ENCODE data around the gene MSI2. TPM values are rescaled to one million over a fixed set of nuclear protein-coding genes. Genes with fewer than 3 reads are reported as not detected.

The MSI2 gene
- polyA plus RNA-seq, 1 experiment, result 9.2 TPM

DNA sequence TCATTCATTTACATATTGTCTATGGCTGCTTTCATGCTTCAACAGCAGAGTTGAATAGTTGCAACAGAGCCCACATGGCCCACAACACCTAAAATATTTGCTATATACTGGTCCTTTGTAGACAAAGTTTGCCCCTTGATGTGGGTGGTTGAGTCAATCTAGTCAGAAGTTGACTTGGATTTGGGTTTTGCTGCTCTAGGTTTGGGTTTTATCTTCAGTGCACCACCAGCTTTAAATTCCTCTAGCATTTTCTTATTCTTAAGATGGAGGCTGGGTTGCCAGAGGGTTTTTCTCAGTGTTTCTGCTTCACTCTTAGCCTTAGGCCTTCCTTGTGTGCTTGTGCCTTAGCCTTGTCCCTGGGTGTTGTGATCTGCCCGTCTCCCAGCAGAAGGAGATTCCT, 437.7 kb downstream of the MSI2 start:
- POLR2A ChIA-PET, result no interaction called here
- Histone ChIP-seq H3K27me3 (ENCODE audit: control insufficient read depth, insufficient read depth, low read length) (peaks cover 4% of the 10 kb centered on the region; the same call in 1 of the 2 replicates), H3K4me3 (ENCODE audit: low read depth, low read length) (no peak overlapping the region), H3K36me3 (ENCODE audit: control insufficient read depth, insufficient read depth, low read length) (no peaks in the 10 kb centered on the region)
- no peak for DNase-seq (ENCODE audit: low read depth)
- CTCF ChIA-PET, result interaction anchor here (0.7 to 1.3 kb wide), 3 partner anchors 16 to 88 kb away, joined by 3 to 4 read pairs (median 3); no protein-coding TSS in a partner anchor
- TF ChIP-seq, protein P1, sequence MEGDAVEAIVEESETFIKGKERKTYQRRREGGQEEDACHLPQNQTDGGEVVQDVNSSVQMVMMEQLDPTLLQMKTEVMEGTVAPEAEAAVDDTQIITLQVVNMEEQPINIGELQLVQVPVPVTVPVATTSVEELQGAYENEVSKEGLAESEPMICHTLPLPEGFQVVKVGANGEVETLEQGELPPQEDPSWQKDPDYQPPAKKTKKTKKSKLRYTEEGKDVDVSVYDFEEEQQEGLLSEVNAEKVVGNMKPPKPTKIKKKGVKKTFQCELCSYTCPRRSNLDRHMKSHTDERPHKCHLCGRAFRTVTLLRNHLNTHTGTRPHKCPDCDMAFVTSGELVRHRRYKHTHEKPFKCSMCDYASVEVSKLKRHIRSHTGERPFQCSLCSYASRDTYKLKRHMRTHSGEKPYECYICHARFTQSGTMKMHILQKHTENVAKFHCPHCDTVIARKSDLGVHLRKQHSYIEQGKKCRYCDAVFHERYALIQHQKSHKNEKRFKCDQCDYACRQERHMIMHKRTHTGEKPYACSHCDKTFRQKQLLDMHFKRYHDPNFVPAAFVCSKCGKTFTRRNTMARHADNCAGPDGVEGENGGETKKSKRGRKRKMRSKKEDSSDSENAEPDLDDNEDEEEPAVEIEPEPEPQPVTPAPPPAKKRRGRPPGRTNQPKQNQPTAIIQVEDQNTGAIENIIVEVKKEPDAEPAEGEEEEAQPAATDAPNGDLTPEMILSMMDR (IDR thresholded peaks at IDR 0.05; ENCODE audit: insufficient read depth, low read depth, low read length), result no peak

DNA sequence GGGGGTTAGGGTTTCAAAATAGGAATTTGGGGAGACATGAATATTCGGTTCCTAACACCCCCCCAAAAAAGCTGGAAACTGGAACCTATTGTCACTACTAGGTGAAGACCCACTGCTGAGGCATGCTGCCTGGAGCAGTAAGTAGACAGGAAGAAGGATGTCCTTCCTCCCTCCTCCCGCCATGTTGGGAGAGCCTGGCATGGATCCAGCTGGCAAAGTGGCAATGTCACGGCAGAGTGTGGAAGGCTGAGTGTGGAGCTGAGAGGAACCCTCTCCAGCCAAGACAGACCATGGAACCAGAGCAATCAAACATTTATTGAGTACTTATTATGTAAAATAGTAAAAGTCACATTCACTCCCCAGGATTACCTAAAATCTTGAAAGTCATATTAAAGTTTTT, 439.7 kb downstream of the MSI2 start:
- Histone ChIP-seq H3K36me3 (ENCODE audit: control insufficient read depth, insufficient read depth, low read length) (no peaks in the 10 kb centered on the region), H3K27me3 (ENCODE audit: control insufficient read depth, insufficient read depth, low read length) (peaks cover 11% of the 10 kb centered on the region), H3K4me3 (ENCODE audit: low read depth, low read length) (no peak overlapping the region)
- TF ChIP-seq, protein P1 (IDR thresholded peaks at IDR 0.05; ENCODE audit: insufficient read depth, low read depth, low read length), result no peak
- DNase-seq (ENCODE audit: low read depth), result no peak
- CTCF ChIA-PET, result interaction anchor here (1.7 to 2.7 kb wide), 2 partner anchors 24 to 453 kb away, joined by 5 to 7 read pairs; no protein-coding TSS in a partner anchor
- POLR2A ChIA-PET, result no interaction called here

DNA sequence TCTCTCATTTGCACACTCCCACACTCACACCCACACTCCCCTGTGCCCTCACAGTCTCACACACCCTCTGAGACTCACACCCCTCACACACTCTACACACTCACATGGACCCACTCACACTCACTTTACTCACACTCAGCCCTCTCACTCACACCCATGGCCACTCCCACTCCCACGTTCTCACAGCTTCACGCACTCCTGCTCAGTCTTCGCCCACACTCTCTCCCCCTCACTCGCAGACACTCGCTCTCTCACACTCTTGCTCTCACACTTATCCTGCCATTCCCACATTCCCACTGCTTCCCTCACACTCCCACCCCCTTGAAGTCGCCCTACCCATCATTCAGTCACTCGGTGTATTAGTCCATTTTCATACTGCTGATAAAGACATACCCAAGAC, 440.9 kb downstream of the MSI2 start:
- TF ChIP-seq, protein P1 (IDR thresholded peaks at IDR 0.05; ENCODE audit: insufficient read depth, low read depth, low read length), result no peak
- no peak for DNase-seq (ENCODE audit: low read depth)
- Histone ChIP-seq H3K27me3 (ENCODE audit: control insufficient read depth, insufficient read depth, low read length) (peaks cover 13% of the 10 kb centered on the region), H3K36me3 (ENCODE audit: control insufficient read depth, insufficient read depth, low read length) (no peaks in the 10 kb centered on the region), H3K4me3 (ENCODE audit: low read depth, low read length) (no peak overlapping the region)
- ChIA-PET POLR2A (no interaction called here), CTCF (interaction anchor here (1.0 to 2.7 kb wide), 3 partner anchors 25 to 454 kb away, joined by 3 to 7 read pairs (median 5); no protein-coding TSS in a partner anchor)

DNA sequence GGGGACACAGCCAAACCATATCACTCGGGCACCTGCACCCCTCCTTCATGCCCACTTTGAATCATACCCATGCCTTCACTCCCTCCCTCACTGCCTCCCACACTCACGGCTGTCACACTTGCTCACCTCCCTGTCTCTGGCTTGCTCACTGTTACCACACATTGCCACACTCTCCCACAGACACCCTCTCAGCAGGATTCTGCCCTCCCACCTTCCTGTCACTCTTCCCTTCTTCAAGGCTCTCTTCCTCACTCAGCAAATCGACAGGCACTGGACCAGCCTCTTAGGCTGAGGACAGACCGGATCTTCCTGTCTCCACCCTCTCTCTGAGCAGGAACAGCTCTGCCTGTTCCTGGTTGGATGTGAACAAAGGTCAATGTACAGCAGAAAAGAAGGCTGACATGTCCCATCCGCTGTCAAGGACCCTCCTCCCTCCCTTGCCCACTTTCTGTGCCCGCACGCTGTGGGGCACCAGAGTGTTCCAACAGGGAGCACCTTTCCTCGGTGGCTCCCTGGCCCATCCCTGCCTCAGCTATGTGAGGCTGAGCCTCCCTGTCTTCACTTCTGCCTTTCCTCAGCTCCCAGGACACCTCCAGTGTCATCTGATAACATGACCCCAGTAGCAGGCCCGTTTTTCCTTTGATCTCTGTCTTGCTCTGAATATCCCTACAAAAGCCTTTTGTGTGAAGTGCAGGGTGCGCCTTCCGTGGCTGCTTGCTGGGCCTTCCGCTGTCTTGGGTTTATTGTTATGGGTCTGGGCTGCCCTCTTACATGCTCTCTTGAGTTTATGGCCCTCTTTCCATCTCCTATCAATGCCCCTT, 441.8 kb downstream of the MSI2 start:
- no peak for DNase-seq (ENCODE audit: low read depth)
- no peak overlapping the region for H3K4me3 ChIP-seq (ENCODE audit: low read depth, low read length)
- H3K36me3 ChIP-seq (ENCODE audit: control insufficient read depth, insufficient read depth, low read length), result no peaks in the 10 kb centered on the region
- ChIA-PET POLR2A (no interaction called here), CTCF (interaction anchor here (2.7 kb wide), 1 partner anchor 455 kb away, joined by 7 read pairs; no protein-coding TSS in a partner anchor)
- TF ChIP-seq, protein P1 (IDR thresholded peaks at IDR 0.05; ENCODE audit: insufficient read depth, low read depth, low read length), result no peak
- H3K27me3 ChIP-seq (ENCODE audit: control insufficient read depth, insufficient read depth, low read length), result peaks cover 13% of the 10 kb centered on the region

DNA sequence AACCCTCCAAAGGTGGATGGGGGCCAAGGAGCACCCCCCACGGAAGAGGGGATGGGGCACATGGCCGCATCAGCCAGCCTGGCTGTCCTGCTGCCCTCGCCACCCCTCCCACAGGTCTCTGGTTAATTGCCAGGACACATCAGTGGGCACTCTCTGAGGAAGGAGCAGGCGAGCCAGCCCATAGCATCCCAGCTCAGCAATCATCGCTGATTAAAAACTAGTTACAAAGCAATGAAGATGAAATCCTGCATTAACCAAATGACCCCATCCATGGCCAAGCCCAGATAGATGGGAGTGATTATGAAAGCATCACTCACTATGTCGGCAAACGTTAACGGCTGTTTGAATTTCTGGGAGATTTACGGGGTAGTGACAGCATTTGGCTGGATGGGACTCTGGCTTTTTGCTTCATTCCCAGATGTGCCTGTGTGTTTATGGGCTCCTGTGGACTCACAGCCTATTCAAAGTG, 443.5 kb downstream of the MSI2 start:
- no peaks in the 10 kb centered on the region for H3K36me3 ChIP-seq (ENCODE audit: control insufficient read depth, insufficient read depth, low read length)
- ChIA-PET POLR2A (no interaction called here), CTCF (no interaction called here)
- TF ChIP-seq, protein P1 (IDR thresholded peaks at IDR 0.05; ENCODE audit: insufficient read depth, low read depth, low read length), result no peak
- DNase-seq (ENCODE audit: low read depth), result no peak
- peaks cover 11% of the 10 kb centered on the region for H3K27me3 ChIP-seq (ENCODE audit: control insufficient read depth, insufficient read depth, low read length)
- H3K4me3 ChIP-seq (ENCODE audit: low read depth, low read length), result no peak overlapping the region
